ENCODE data around the gene SNX6.

- TF ChIP-seq POLR2A (IDR thresholded peaks at IDR 0.05; ENCODE audit: low read length) = no peak
- TF ChIP-seq GATA1 (IDR thresholded peaks at IDR 0.05; ENCODE audit: low read depth, low read length) = no peak
Measured at GRCh38 chr14:34562776-34563150, 67.2 kb downstream of the SNX6 start.
